NCI-H524 treated with DMSO at 0.1 percent for 48 hours (cell line): ENCODE measurements around the gene FAP.

Experiments
- DNase-seq: peaks from one replicate; lab custom pipeline; 2025; lab: John Stamatoyannopoulos, UW

FAP gene

GRCh38 chr2:162185541-162186232 is 57.6 kb downstream of the FAP start:
- no peak for DNase-seq

GRCh38 chr2:162184821-162185450 is 58.3 kb downstream of the FAP start:
- DNase-seq = no peak

- no peak for DNase-seq
These were observed 58.9 kb downstream of the FAP start for GRCh38 chr2:162184359-162184758.

GRCh38 chr2:162182395-162182794 is 60.9 kb downstream of the FAP start:
- no peak for DNase-seq

GRCh38 chr2:162177301-162177700 is 65.9 kb downstream of the FAP start:
- no peak for DNase-seq

- no peak for DNase-seq
These were observed 67.5 kb downstream of the FAP start for GRCh38 chr2:162175714-162176113.

- DNase-seq = no peak
These were observed 68.5 kb downstream of the FAP start for GRCh38 chr2:162174746-162175145.

GRCh38 chr2:162172802-162173370 is 70.4 kb downstream of the FAP start:
- DNase-seq = no peak

- no peak for DNase-seq
These were observed 76.5 kb downstream of the FAP start for GRCh38 chr2:162166745-162167144.

- no peak for DNase-seq
These were observed 77.1 kb downstream of the FAP start for GRCh38 chr2:162166174-162166573.

GRCh38 chr2:162164802-162165201 is 78.4 kb downstream of the FAP start:
- DNase-seq = no peak

GRCh38 chr2:162159446-162159845 is 83.8 kb downstream of the FAP start:
- no peak for DNase-seq

GRCh38 chr2:162156149-162156548 is 87.1 kb downstream of the FAP start:
- DNase-seq = no peak

GRCh38 chr2:162155093-162155492 is 88.2 kb downstream of the FAP start:
- no peak for DNase-seq

- DNase-seq = no peak
These were observed 89.5 kb downstream of the FAP start for GRCh38 chr2:162153608-162154224.

- no peak for DNase-seq
These were observed 91.1 kb downstream of the FAP start, which contains the start of gene GCG for GRCh38 chr2:162152147-162152546. GCG (minus strand) TSS chr2:162152247; CDS start chr2:162149178, 3,069 bp downstream.

- no peak for DNase-seq
These were observed 93.3 kb downstream of the FAP start for GRCh38 chr2:162149940-162150339.

- no peak for DNase-seq
These were observed 93.8 kb downstream of the FAP start for GRCh38 chr2:162149466-162149865.

GRCh38 chr2:162148956-162149355 is 94.3 kb downstream of the FAP start:
- no peak for DNase-seq

GRCh38 chr2:162143969-162144368 is 99.3 kb downstream of the FAP start:
- no peak for DNase-seq

GRCh38 chr2:162138310-162138709 is 104.9 kb downstream of the FAP start:
- DNase-seq = no peak

GRCh38 chr2:162127422-162127821 is 115.8 kb downstream of the FAP start:
- no peak for DNase-seq

- DNase-seq = no peak
These were observed 116.7 kb downstream of the FAP start for GRCh38 chr2:162126527-162126926.
